Prostate gland (tissue), 2 donors: ENCODE data around the gene FTHL17. TPM values are rescaled to one million over a fixed set of nuclear protein-coding genes. Genes with fewer than 3 reads are reported as not detected.

Source experiments
- DNase-seq: peaks from one replicate; pipeline ENCODE4 v3.0.0-alpha.2; 2019; ENCODE audit warnings: low spot score
- H3K27ac ChIP-seq, 2 donors: fragments of 200-600 bp; sonication (generic); 2 replicates each; pipeline ENCODE4 v1.5.1; 2017 to 2019
- H3K27me3 ChIP-seq: fragments of 200-600 bp; sonication (generic); replicated peaks from 2 replicates; pipeline ENCODE4 v1.5.1; 2019; ENCODE audit not compliant: insufficient read depth
- H3K36me3 ChIP-seq, 2 donors: fragments of 200-600 bp; sonication (generic); 1 replicate in 1 of 2; 2 replicates in 1 of 2; pipeline versions ENCODE4 v1.5.1 to v1.8.1; 2017 to 2019
- H3K4me1 ChIP-seq: fragments of 200-600 bp; sonication (generic); replicated peaks from 2 replicates; pipeline ENCODE4 v1.5.1; 2019
- H3K4me3 ChIP-seq, 2 donors: fragments of 200-600 bp; sonication (generic); 2 replicates each; pipeline ENCODE4 v1.5.1; 2017 to 2019
- H3K9me3 ChIP-seq: fragments of 200-600 bp; sonication (generic); 2 replicates; pipeline ENCODE4 v1.5.1; 2017
- POLR2A ChIP-seq: fragments of 450-650 bp; IDR thresholded peaks from one replicate; pipeline ENCODE4 v1.6.1; 2016; ENCODE audit warnings: antibody characterized with exemption, mild to moderate bottlenecking
- POLR2AphosphoS5 ChIP-seq: sonication (generic); formaldehyde crosslinking; IDR thresholded peaks from one replicate; pipeline ENCODE4 v1.6.1; 2017; ENCODE audit warnings: antibody characterized with exemption
- WGBS: methylation state at CpG from one replicate; pipeline ENCODE4 v1.1.5; 2018; 5-methylcytosine and 5-hydroxymethylcytosine counted together
- intact Hi-C: fragments of 100-400 bp; cut with DNase I; formaldehyde crosslinking; loops from one replicate; pipeline ENCODE4 v1.14.2; 2022
- total RNA-seq, 2 donors: library from RNA; depleted of rRNA; stranded (reverse); fragments of >200 nt; gene quantifications; one replicate each; pipeline ENCODE4 v1.1.0, GENCODE V29; 2016
- TF ChIP-seq, protein P1 (sequence below), 4 experiments: fragments of 200-600 bp in 2 of 4; fragments of 450-650 bp in 2 of 4; sonication (generic) in 2 of 4; IDR thresholded peaks; 1 replicate in 3 of 4; 2 replicates in 1 of 4; pipeline ENCODE4 v1.5.1; 2016 to 2019; ENCODE audit warnings: antibody characterized with exemption in 4 of 4, mild to moderate bottlenecking in 2 of 4, moderate library complexity in 2 of 4

The FTHL17 gene
- total RNA-seq, 2 donors from 2014 or later, result 2.8 TPM; not detected in 1

DNA sequence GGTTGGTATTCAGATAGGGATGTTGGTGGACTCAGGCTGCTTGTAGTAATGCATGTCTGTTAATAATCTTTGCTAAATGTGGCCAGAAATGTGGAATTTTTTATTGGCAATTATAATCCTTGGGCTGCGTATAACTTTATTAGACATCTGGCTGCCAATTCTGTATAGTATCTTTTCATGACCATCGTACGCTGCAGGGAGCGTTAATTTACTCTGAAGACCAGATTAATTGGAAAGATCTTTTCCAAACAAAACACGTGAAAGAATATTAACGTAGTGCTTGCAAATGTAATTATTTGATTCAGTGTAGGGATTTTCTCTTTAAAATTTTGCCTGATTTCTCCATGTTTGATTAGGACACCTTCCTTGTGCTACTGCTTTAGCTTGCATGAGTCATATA is 38.8 kb upstream of the FTHL17 start:
- no peak overlapping the region for H3K27ac ChIP-seq
- H3K27me3 ChIP-seq, result no peaks in the 10 kb centered on the region
- H3K4me1 ChIP-seq, result no peaks in the 10 kb centered on the region
- TF ChIP-seq POLR2A (no peak), POLR2AphosphoS5 (no peak)
- TF ChIP-seq, protein P1, sequence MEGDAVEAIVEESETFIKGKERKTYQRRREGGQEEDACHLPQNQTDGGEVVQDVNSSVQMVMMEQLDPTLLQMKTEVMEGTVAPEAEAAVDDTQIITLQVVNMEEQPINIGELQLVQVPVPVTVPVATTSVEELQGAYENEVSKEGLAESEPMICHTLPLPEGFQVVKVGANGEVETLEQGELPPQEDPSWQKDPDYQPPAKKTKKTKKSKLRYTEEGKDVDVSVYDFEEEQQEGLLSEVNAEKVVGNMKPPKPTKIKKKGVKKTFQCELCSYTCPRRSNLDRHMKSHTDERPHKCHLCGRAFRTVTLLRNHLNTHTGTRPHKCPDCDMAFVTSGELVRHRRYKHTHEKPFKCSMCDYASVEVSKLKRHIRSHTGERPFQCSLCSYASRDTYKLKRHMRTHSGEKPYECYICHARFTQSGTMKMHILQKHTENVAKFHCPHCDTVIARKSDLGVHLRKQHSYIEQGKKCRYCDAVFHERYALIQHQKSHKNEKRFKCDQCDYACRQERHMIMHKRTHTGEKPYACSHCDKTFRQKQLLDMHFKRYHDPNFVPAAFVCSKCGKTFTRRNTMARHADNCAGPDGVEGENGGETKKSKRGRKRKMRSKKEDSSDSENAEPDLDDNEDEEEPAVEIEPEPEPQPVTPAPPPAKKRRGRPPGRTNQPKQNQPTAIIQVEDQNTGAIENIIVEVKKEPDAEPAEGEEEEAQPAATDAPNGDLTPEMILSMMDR (IDR thresholded peaks at IDR 0.05), result no peak
- no peaks in the 10 kb centered on the region for H3K36me3 ChIP-seq
- H3K4me3 ChIP-seq, result no peak overlapping the region
- 71% methylated on average over 6 of the region's 6 CpGs for WGBS
- DNase-seq, result no peak
- intact Hi-C loops, result no loop called here
- H3K9me3 ChIP-seq, result no peaks in the 10 kb centered on the region

DNA sequence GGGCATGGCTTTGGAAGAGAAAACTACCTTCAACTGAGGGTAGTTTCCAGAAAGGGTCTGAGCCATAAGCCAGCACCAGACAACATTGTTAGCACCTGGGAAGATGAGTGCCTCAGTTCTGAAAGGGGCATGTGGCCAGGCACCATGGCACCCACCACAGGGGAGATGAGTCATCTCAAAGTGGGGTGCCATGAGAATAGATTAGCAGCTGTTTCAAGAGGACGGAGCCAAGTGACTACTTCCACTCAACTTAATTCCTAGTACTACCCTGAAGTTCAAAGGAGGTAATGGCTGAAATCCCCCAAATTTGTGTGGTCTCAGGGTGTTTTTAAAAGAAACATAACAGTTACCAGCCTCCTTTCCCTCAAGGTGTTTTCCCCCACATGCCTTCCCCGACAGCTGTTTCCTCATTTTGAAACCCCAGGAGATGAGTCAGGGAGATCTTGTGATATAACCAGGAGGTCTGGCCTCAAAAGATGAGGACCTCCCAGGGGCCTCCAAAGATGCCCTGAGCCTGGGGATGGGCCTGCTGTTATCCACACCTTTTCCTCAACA is 27.8 kb upstream of the FTHL17 start:
- DNase-seq, result no peak
- TF ChIP-seq POLR2A (no peak), POLR2AphosphoS5 (no peak)
- TF ChIP-seq, protein P1 (IDR thresholded peaks at IDR 0.05), result no peak
- H3K9me3 ChIP-seq, result no peaks in the 10 kb centered on the region
- WGBS, result 55% methylated on average over 2 of the region's 2 CpGs
- no peak overlapping the region for H3K27ac ChIP-seq
- H3K27me3 ChIP-seq, result no peaks in the 10 kb centered on the region
- no peak overlapping the region for H3K4me3 ChIP-seq
- intact Hi-C loops, result no loop called here
- no peaks in the 10 kb centered on the region for H3K4me1 ChIP-seq
- H3K36me3 ChIP-seq, result no peaks in the 10 kb centered on the region

DNA sequence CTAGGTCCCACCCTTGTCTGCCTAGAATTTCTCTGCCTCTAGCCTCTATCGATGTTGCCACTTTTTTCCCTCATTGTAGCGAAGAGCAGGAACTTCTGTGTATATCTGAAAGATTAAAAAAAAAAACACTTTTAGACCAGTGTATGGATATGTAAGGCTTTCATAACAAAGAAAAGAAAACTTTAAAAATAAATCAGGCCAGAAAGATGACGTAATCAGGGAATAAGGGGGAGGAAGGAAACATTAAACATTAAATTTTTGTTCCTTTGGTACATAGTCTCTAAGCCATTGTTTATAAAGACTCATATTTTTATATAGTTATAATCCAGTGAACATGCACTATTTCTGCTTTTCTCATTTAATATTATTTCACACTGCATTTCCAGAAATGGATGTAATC is 26.2 kb upstream of the FTHL17 start:
- Histone ChIP-seq H3K4me1 (no peaks in the 10 kb centered on the region), H3K4me3 (no peak overlapping the region), H3K9me3 (no peaks in the 10 kb centered on the region), H3K27ac (no peak overlapping the region), H3K27me3 (no peaks in the 10 kb centered on the region), H3K36me3 (no peaks in the 10 kb centered on the region)
- no peak for DNase-seq
- TF ChIP-seq, protein P1 (IDR thresholded peaks at IDR 0.05), result no peak
- no peak for TF ChIP-seq POLR2AphosphoS5
- TF ChIP-seq POLR2A, result no peak
- intact Hi-C loops, result no loop called here
- WGBS, result 71% methylated on average over 3 of the region's 3 CpGs

DNA sequence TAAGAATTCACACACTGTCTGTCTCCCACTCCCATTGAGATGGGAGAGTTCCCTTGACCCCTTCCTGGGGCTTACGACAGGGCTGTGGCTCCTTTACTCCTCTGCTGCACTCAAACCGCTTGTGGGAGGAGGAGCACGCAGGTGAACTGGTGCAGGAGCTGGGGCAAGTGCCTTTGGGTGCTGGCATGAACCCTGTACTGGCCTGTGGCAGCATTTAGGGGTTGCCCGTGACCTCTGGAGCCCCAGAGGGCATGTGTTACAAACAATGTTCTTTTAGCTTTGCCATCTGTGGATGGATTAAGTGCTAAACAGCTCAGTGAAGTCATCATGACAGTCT is 21.8 kb upstream of the FTHL17 start:
- H3K4me1 ChIP-seq, result no peaks in the 10 kb centered on the region
- H3K4me3 ChIP-seq, result no peak overlapping the region
- TF ChIP-seq, protein P1 (IDR thresholded peaks at IDR 0.05), result no peak
- TF ChIP-seq POLR2A, result no peak
- 85% methylated on average over 4 of the region's 4 CpGs for WGBS
- intact Hi-C loops, result no loop called here
- DNase-seq, result no peak
- no peaks in the 10 kb centered on the region for H3K36me3 ChIP-seq
- H3K27me3 ChIP-seq, result no peaks in the 10 kb centered on the region
- H3K27ac ChIP-seq, result no peak overlapping the region
- H3K9me3 ChIP-seq, result no peaks in the 10 kb centered on the region

DNA sequence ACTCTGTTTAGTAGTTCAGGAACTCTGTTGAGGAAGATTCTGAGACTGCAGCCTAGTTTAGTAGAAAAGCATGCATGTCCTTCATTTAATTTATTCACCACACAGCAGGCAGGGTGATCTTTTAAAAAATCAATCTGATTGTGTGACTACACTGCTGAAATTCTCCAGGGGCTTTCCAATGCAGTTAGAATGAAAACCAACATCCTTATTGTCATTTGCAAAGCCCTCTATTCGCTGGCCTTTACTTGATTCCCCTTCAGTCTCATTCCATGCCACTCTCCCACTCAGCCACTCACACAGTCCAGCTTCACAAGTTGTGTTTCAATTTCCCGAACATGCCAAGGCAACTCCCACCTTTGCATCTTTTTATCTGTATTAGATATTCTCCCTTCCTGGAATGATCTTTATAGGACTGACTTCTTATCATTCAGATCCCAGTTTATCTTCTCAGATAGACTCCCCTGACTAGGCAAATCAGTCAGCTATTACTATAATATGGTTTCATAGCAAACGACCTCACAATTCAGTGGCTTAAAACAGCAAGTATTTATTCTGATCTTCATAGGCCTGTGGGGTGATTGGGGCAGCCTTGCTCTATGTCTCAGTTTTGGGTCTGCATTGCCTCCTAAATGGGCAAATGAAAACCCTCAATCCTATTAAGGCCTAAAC is 21.3 kb upstream of the FTHL17 start:
- Histone ChIP-seq H3K36me3 (no peaks in the 10 kb centered on the region), H3K4me1 (no peaks in the 10 kb centered on the region), H3K27ac (no peak overlapping the region), H3K9me3 (no peaks in the 10 kb centered on the region), H3K4me3 (no peak overlapping the region), H3K27me3 (no peaks in the 10 kb centered on the region)
- intact Hi-C loops, result no loop called here
- TF ChIP-seq POLR2AphosphoS5, result no peak
- TF ChIP-seq, protein P1 (IDR thresholded peaks at IDR 0.05), result no peak
- no peak for TF ChIP-seq POLR2A
- WGBS, result 61% methylated on average over 3 of the region's 3 CpGs
- no peak for DNase-seq
